ENCODE measurements around the gene TK1. TPM values are rescaled to one million over a fixed set of nuclear protein-coding genes. Genes with fewer than 3 reads are reported as not detected.
A peak's percentile ranks its signal among the peaks of the same experiment; 100 is the strongest.

Gene TK1
- total RNA-seq, 1 donor from 2014 or later = 3.6 TPM

DNA sequence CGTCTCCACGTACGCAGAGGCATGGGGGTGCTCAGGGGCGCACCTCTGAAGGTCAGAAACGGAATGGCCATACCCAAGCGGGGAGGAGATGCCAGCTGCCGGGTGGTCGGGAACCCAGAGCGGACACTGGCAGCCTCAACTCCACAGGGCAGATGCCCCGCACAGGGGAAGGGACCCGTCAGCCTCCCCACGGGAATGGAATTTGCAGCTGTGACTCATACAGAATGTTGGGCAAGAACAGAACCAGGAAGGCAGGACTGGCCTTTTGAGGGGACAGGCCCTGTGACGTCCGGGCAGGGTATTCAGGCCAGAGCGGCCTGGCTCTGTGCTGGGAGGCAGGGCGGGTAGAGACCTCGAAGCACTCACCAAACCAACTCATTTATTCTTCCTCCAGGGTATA, 7.5 kb downstream of the TK1 start:
- DNase-seq (ENCODE audit: low read depth) = peak; percentile 71

DNA sequence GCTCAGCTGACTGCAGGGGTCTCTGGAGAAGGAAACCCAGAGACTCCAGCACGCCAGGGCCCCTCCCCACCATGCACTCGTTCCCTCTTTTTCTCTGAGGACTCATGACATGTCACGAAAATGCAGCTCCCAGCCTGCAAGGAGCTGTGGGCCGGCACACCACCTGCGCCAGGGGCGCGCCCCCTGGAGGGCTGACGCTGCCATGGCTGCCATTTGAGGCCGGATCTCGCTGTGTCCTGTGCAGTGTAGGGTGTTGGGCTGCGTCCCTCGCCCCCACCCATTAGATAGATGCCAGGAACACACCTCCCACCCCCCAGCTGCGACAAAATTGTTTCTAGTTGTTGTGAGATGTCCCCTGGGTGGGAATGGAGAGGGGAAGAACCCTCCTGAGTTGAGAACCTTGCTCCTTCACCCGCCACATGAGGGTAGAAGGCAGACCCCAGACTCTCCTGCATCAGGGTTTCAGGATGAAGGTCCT, 10.3 kb downstream of the TK1 start:
- no peak for DNase-seq (ENCODE audit: low read depth)

DNA sequence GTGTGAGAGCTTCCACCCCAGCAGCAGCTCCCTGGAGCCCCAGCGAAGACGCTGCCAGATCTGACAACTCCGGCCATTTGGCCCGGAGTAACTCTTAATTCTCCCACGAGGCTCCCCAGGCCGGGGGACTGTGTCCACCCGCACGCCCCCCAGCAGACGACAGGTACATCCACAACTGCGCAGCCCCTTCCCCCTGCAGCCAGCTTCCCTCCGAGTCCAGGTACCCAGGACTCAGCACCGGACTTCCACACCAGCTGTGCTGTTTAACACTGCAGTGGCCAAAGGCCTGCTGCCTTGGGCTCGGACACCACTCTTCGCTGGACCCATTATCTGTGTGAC, 11.2 kb downstream of the TK1 start:
- no peak for DNase-seq (ENCODE audit: low read depth)

DNA sequence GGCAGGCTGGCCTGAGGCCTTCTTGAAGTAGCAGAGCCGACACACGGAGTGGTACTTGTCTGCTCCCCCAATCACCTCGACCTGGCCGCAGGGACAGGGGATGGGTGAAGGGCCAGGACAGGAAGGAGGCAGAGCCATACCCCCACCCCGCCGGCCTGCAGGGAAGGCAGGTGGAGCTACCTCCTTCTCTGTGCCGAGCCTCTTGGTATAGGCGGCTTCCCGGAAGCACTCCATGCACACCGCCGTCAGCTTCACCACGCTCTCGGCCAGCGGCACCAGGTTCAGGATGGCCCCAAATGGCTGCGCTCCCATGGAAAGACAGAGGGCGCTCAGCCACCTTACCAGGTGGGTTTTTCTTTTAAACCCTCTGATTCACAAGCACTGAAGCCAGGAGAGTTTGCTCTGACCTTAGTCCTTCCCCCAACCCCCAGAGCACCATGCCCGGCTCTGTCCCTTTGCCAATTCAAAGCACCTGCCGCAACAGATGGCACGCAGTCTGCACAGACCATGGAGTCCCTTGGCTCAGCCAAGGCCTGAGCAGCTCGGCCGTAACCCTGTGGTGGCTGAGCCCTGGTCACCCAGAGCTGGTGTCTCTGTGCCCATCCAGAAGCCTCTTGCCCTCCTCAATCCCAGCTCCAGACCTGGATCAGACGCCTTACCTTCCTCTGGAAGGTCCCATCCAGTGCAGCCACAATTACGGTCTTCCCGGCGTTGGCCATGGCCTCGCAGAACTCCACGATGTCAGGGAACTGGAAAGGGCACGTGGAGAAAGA, 11.8 kb downstream of the TK1 start:
- DNase-seq (ENCODE audit: low read depth) = peak; percentile 86

DNA sequence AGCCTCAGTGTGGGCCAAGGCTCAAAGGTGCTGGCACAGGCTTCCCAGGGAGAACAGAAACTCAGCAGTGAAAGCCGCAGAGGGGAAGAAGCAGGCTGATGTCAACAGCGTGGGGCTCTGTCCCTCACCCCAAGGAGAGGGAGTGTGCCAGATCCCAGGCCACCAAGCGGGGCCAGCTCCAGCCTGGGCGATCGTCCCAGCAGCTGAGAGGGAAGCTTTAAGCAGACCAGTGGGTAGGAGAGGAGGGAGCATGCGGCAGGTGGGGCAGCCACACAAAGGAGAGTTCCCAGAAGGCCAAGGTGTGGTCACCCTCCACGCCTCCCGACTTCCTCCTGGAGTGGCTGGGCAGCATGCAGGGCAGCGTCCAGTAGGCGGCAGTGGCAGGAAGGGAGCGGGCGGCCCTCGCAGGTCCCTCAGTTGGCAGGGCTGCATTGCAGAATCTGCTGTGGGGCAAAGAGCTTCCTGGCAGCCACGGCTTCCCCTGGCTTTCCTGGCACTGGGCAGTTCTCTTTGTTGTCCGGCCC, 12.4 kb downstream of the TK1 start:
- peak; percentile 90 for DNase-seq (ENCODE audit: low read depth)

DNA sequence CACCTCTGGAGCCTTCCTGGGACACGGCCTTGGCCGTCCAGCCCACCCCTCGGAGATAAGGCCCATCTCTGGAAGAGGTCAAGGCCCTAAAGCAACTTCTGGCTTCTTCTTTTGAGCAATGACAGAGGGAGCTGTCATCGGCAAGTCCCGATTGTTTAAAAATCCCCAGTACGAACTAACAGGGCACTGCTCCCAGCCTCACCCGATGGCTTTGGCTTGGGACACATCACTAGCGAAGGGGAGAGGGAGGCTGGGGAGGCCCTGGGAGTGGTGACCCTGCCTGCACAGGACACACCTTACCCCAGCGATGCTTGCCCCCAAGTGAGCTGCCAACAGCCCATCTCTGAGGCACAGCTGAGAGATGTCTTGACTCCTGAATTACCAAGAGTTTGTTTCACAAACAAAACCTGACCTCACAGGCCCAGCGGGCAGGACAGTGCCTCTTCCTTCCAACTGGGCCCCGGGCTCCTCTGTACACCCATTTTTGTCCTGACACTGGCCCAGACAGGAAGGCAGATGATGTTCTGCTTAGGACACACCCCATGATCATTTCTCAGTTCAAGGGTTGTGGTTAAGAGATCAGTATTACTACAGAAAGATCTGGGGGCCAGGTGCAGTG, 13.6 kb downstream of the TK1 start:
- peak; percentile 50 for DNase-seq (ENCODE audit: low read depth)

DNA sequence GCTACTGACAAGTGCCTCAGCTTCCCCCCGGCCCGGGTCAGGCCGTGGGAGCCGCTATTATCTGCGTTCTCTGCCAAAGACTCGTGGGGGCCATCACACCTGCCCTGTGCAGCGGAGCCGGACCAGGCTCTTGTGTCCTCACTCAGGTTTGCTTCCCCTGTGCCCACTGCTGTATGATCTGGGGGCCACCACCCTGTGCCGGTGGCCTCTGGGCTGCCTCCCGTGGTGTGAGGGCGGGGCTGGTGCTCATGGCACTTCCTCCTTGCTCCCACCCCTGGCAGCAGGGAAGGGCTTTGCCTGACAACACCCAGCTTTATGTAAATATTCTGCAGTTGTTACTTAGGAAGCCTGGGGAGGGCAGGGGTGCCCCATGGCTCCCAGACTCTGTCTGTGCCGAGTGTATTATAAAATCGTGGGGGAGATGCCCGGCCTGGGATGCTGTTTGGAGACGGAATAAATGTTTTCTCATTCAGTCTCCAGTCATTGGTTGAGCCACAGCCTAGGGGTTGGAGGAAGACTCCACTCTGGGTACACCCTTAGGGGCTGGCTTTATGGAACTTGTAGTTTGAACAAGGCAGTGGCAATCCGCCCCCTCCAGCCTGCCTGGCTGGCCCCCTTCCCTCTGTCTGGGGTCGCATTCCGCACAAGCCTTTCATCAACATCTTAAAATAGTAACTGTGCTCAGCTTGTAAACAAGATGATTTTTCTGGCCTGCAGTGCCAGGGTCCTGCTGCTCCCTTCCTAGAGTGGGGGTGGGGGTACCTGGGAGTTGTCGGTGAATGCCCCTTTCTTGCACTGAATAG, 14.4 kb downstream of the TK1 start:
- peak; percentile 83 for DNase-seq (ENCODE audit: low read depth)

DNA sequence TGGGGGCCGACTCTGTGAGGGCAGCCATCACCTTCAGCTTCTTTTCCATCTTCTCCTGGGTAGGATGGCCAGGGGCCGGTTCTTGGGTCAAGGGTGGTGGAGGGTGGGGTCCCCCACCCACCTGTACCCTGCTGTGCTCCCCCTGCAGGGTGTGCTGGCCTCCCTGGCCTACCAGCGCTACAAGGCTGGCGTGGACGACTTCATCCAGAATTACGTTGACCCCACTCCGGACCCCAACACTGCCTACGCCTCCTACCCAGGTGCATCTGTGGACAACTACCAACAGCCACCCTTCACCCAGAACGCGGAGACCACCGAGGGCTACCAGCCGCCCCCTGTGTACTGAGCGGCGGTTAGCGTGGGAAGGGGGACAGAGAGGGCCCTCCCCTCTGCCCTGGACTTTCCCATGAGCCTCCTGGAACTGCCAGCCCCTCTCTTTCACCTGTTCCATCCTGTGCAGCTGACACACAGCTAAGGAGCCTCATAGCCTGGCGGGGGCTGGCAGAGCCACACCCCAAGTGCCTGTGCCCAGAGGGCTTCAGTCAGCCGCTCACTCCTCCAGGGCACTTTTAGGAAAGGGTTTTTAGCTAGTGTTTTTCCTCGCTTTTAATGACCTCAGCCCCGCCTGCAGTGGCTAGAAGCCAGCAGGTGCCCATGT, 15.1 kb downstream of the TK1 start:
- DNase-seq (ENCODE audit: low read depth) = peak; percentile 27

DNA sequence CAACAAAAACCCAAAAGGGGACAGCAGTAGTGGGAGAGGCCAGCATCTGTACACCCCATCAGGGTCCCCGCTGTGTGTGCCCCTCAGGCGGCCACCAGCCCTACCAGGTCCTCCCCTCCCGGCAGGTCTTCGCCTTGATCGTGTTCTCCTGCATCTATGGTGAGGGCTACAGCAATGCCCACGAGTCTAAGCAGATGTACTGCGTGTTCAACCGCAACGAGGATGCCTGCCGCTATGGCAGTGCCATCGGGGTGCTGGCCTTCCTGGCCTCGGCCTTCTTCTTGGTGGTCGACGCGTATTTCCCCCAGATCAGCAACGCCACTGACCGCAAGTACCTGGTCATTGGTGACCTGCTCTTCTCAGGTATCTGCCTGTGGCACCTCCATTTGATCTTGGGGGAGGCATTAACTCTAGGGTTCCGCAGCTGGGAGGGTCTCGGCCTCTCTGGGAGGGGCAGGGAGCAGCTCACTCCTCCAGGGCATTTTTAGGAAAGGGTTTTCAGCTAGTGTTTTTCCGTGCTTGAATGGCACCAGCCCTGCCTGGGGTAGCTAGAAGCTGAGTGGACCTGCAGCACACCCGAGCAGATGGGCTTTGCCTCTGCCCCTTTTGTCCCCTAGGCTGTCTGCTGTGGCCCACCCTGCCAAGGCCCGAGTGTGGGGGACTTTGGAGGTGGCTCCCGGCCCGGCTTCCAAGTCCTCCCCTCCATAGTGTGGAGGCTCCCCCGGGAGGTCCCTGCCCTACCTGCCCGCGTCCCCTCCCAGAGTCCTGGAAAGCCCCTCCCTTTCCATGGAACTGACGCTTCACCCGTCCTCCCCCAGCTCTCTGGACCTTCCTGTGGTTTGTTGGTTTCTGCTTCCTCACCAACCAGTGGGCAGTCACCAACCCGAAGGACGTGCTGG, 15.9 kb downstream of the TK1 start:
- DNase-seq (ENCODE audit: low read depth) = no peak

DNA sequence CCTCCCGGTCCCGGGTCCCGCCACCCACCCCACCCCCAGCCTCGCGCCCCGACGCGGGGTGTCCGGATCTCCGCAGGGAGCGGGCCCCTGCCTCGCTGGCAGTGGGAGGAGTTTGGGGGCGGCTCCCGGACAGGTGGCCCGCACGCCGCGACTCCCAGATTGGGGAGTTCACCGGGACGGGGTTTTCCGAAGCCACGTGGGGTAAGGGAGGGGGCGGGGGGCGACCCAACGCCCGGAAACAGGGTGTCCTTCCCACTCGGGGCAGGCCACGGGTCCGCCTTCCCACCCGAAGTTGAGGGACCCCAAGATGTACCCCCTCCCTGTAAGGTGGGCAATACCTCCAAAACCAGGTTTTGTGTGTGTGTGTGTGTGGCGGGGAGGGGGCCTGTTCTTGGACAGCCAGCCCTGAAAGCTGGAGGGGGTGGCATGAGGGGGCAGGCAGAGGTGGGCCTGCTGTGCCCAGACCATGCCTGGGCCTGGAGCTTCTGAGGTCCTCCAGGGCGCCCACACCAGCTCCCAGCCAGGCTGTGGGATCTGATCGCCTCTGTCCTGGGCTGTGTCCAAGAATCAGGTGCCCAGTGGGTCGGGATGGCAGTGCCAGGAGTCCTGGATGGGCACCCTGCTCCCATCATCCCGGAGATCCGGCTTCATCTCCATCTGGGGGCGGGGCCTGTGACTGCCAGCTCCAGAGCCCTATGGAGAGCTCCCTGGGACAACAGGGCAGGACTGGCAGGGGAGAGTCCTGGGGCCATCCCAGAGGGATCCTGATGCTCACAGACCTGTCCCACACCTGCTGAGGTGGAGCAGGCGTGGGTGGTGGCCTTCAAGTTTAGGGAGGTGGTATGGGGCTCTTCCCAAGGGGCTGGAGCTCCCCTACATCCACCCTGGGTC, 17.7 kb downstream of the TK1 start:
- peak; percentile 71 for DNase-seq (ENCODE audit: low read depth)

DNA sequence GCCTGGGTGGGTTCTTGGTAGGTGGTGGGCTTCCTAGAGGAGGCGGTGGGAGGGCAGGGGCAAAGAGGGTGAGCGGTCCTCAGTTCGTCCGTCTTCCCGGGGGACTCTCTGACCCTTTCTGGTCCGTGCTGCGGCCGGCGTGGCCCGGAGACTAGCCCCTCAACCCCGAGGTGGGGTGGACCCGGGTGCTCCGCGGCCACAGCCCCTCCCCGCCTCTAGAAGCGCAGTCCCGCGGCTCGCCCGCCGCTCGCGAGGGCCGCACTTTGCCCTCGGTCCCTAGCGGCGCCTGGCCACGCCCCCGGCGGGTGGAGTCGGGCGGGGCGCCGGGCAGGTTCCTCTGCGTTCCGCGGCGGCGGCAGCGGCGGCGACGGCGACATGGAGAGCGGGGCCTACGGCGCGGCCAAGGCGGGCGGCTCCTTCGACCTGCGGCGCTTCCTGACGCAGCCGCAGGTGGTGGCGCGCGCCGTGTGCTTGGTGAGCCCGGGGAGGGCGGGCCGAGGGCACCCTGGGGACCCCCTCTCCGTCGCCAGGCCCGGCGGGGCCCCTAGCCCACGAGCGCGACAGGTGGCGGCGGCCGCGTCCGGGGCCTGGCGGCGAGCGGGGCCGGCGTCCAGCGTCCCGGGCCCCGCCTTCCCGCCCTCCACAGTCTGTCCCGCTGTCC, 18.5 kb downstream of the TK1 start, which contains the start of gene SYNGR2:
SYNGR2 (plus strand) TSS at position 340 of the 661 bp plus-strand sequence; CDS start at position 376, 36 bp downstream.
- peak; percentile 78 for DNase-seq (ENCODE audit: low read depth)

DNA sequence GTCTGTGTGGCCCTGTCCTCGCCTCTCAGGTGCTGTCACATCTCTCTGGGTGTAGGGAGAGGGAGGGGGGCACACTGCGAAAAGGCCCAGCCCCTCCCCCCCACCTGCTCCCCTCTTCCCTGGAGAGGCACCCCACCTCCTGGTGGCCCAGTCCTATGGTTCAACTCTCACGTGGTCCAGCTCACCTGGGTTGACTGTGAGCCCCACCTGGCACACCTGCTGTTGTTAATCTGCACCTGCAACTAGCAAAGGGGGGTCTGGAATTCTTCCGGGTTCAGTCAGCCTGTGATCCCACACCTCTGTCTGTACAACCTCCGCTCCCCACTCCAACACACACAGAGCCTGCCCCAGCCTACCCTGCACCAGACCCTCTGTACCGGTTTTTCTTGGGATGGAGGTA, 20.4 kb downstream of the TK1 start:
- DNase-seq (ENCODE audit: low read depth) = no peak

DNA sequence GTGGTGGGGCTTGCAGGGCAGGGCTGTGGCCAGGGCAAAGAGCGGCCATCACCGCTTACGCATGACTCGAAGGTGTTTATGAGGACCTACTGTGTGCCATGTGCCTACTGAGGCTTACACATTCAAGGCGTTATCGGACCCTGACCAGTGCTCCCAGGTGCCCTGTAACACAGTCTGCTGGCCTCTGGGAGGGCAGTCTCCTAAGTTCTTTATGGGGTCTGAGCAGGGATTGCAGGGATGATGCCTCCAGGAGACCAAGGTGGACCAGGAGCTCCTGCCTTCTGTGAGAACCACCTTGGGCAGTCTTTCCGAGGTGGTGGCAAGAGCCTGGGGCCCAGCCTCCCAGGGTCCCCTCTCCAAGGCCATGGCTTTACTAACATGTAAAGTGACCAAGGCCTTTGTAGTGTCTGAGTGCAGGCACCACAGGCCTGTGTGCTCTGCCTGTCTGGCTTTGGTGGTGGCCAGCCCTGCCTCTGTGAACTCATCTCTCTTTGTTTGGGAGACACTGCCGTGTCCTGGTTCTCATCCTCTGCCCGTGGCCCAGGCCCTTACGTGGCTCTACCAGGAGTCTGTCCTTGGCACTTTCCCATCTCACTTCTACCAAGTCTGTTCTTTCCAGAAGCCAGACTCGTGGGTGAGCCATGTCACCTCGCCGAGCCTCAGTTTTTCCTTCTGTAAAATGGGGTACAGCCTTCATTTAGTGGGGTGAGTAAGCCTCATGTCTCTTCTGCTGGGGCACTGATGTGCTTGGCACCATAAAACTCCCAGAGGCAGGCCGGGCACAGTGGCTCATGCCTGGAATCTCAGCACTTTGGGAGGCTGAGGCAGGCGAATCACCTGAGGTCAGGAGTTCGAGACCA, 21.9 kb downstream of the TK1 start:
- no peak for DNase-seq (ENCODE audit: low read depth)

DNA sequence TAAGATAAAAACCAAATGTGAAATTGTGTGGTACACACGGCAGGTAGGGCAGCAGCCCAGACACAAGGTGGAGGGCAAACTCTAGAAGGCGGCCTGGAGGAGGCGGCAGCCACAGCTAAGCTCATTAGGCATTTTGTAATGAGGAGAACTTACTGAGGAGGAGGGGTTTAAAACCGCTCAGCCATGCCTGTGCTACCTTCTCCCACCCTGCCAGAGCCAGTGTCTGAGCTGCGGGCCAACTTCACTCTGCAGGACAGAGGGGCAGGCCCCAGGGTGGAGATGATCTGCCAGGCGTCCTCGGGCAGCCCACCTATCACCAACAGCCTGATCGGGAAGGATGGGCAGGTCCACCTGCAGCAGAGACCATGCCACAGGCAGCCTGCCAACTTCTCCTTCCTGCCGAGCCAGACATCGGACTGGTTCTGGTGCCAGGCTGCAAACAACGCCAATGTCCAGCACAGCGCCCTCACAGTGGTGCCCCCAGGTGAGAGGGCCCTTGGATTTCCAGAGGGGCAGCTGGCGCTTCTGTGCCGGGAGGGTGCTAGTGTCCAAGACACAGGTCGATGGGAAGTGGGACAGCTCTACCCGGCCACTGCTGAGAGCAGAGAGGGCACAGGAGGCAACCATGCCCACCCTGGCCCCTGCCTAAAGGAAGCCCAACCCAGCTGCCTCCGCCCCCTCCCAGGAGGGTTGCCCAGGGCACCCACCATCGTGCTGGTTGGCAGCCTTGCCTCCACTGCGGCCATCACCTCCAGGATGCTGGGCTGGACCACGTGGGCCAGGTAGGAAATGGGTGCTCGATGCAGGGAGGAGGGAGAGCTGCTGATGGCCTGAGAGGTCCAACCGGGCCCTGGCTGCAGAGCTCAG, 22.7 kb downstream of the TK1 start:
- DNase-seq (ENCODE audit: low read depth) = no peak

DNA sequence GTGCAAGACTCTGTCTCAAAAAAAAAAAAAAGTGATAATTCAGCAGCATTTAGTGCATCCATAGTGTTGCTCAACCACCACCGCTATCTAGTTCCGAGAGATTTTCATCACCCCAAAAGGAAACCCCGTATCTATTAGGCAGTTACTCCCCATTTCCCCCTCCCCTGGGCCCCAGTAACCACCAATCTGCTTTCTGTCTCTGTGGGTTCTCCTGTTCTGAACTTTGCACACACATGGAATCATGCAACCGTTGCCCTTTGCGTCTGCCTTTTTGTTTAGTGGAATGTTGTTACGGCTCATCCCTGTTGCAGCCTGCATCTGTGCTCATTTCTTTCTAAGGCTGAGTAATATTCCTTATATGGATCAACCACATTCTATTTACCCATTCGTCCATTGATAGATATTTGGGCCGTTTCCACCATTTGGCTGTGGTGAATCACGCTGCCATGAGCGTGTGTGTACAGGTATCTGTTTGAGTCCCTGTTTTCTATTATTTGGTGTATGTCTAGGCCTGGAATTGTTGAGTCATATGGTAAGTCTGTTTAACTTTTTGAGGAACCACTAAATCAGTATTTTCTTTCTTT, 27.2 kb downstream of the TK1 start:
- DNase-seq (ENCODE audit: low read depth) = no peak

Data from myocyte (in vitro differentiated cells).